Measurements from ENCODE around the gene ACTG1. TPM values are rescaled to one million over a fixed set of nuclear protein-coding genes. Genes with fewer than 3 reads are reported as not detected.

The ACTG1 gene
- total RNA-seq, 4 donors from 2014 or later, result 829 to 1,848 (median 1,550) TPM

DNA sequence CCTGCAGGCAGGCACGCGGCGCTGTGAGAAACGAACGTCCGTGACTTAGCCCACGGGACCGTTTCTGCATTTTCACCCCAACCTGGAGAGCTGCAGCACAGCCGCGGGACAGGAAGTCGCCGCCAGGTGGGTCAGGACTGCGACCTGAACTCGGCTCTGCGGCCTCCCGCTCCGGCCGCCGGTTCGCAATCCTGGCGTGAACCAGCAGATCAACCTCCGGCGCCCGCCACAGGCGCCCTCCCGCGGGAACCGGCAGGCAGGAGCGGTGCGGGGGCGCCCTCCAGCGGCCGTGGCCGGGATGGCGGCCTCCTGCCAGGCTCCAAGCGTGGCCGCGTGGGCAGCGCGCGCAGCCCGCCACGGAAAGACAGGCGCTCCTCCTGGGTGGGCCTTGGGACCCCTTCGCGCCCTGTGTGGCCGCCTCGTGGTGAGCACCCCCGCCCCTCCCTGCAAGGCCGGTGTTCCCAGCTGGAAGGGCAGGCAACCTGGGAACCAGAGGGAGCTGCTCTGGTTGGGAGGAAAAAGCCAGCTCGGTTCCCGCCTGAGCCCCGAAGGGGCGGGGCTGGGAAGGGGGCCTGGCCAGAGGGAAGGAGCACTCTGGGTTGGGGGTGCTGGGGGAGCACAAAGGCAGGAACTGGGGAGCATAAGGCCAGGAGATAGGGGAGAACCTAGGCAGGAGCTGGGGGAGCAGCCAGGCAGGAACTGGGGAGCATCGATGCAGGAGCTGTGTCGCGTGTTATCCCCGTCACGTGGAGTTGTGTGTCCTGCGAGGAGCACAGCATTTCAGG is 28.2 kb downstream of the ACTG1 start:
- Histone ChIP-seq H3K9me3 (no peaks in the 10 kb centered on the region), H3K4me1 (peaks cover 0 to 81% (median 42%) of the 10 kb centered on the region in 3 donors), H3K4me3 (peak overlapping the region; percentile 6 to 49), H3K27me3 (no peaks in the 10 kb centered on the region), H3K27ac (peak overlapping the region in 1 of 4 donors; percentile 40), H3K36me3 (no peaks in the 10 kb centered on the region)
- TF ChIP-seq EP300 (IDR thresholded peaks at IDR 0.05) (no peak), POLR2AphosphoS5 (IDR thresholded peaks at IDR 0.05) (peak; percentile 26)
- TF ChIP-seq, protein P1, sequence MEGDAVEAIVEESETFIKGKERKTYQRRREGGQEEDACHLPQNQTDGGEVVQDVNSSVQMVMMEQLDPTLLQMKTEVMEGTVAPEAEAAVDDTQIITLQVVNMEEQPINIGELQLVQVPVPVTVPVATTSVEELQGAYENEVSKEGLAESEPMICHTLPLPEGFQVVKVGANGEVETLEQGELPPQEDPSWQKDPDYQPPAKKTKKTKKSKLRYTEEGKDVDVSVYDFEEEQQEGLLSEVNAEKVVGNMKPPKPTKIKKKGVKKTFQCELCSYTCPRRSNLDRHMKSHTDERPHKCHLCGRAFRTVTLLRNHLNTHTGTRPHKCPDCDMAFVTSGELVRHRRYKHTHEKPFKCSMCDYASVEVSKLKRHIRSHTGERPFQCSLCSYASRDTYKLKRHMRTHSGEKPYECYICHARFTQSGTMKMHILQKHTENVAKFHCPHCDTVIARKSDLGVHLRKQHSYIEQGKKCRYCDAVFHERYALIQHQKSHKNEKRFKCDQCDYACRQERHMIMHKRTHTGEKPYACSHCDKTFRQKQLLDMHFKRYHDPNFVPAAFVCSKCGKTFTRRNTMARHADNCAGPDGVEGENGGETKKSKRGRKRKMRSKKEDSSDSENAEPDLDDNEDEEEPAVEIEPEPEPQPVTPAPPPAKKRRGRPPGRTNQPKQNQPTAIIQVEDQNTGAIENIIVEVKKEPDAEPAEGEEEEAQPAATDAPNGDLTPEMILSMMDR (IDR thresholded peaks at IDR 0.05), result peak in 3 of 4 experiments; percentile 100
- peak; percentile 67 for ATAC-seq
- WGBS, 2 donors (ENCODE audit: low coverage in 1 of 2), result 28% methylated on average over 8 of the region's 60 CpGs; no CpG with 5 or more reads in 1 of the 2 donors

DNA sequence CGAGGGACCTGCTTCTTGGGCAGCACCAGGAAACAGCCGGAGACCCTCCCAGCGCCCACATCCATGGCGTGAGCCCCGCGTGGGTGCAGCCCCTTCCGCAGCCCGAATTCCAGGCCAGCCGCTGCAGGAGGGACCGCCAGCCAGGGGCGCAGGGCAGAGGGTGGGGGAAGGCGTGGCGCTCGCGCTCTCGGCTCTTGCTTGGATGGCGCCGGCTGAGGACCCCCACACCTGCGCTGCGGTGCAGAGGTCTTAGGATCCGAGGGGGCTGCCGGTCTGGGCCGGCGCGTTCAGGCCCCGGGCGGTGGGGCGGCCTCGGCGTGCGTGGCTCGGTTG is 28.8 kb downstream of the ACTG1 start:
- TF ChIP-seq, protein P1 (IDR thresholded peaks at IDR 0.05), result no peak
- TF ChIP-seq POLR2AphosphoS5 (IDR thresholded peaks at IDR 0.05) (no peak), POLR2A (IDR thresholded peaks at IDR 0.05) (no peak), EP300 (IDR thresholded peaks at IDR 0.05) (no peak)
- peaks cover 0 to 75% (median 37%) of the 10 kb centered on the region in 3 donors for H3K4me1 ChIP-seq
- WGBS, 2 donors (ENCODE audit: low coverage in 1 of 2), result no CpG with 5 or more reads among the region's 32 CpGs

DNA sequence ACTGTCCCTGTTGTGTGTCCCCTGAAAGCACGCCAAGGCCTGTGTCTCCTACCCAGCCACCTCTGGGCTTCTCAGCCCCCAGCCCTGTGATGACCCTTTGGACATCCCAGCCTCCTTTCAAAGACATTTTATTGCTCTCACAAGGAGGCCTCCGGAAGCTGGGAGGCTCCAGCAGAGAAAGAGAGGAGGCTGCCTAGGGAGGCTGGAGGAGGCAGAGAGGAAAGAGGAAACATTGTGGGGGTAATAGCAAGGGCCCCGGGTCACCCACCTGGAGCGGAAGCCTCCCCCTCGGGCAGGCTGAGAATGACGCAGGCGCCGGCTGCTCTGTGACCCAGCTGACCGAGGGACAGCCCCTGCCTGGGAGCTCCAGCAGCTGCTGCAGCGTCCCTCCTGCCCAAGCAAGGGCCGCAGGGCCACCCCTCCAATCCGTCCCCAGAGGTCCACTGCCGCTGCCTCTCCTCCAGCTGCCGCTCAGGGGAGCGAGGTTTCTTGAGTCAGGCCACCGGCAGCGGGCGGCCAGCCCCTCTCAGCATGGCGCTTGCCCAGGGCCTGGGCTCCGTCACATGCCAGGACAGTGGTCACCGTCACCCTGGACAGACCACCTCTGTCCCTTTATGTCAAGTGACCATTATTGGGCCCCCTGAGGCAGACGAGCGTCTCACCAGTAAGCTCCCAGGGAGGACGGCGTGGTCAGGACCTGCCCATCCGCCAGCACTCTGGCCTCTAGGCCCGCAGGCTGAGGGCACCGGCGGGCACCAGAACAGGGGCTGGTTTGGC is 29.3 kb downstream of the ACTG1 start:
- peak overlapping the region in 2 of 4 donors; percentile 11 to 67 for H3K27ac ChIP-seq
- H3K4me3 ChIP-seq, result peak overlapping the region in 1 of 2 donors; percentile 49
- TF ChIP-seq EP300 (IDR thresholded peaks at IDR 0.05), result no peak
- TF ChIP-seq POLR2AphosphoS5 (IDR thresholded peaks at IDR 0.05), result no peak
- TF ChIP-seq, protein P1 (IDR thresholded peaks at IDR 0.05), result no peak
- TF ChIP-seq POLR2A (IDR thresholded peaks at IDR 0.05), result no peak

More for the DNA sequence above, 28.8 kb downstream of the ACTG1 start:
- Histone ChIP-seq H3K9me3 (no peaks in the 10 kb centered on the region), H3K4me3 (peak overlapping the region; percentile 6 to 49), H3K27ac (peak overlapping the region in 1 of 4 donors; percentile 40), H3K36me3 (no peaks in the 10 kb centered on the region), H3K27me3 (no peaks in the 10 kb centered on the region)
- no peak for ATAC-seq

DNA sequence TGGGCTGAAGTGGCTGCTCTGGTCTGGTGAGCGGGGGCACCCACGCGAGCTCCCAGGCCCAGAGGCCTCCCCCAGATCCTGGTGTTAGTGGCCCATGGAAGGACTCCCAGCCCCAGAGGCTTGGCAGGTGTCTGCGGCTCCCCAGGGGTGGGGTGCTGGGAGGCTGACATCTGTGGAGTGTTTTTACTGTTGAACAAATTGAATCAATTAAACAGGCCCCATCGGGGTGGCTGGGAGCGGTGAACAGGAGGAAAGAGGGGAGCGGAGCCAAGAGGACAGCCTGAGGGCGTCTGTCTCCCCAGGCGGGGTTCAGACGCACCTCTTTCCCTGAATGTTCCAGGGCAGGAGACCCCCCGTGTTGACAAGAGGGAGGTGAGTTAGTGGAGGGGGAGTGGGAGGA is 29.9 kb downstream of the ACTG1 start:
- WGBS, 2 donors (ENCODE audit: low coverage in 1 of 2), result 47 to 73% methylated on average over 3 to 6 of the region's 11 CpGs
- TF ChIP-seq EP300 (IDR thresholded peaks at IDR 0.05) (no peak), POLR2A (IDR thresholded peaks at IDR 0.05) (no peak)
- Histone ChIP-seq H3K4me1 (peaks cover 0 to 64% (median 32%) of the 10 kb centered on the region in 3 donors), H3K9me3 (no peaks in the 10 kb centered on the region), H3K27ac (peak overlapping the region in 2 of 4 donors; percentile 11 to 67), H3K36me3 (no peaks in the 10 kb centered on the region), H3K27me3 (no peaks in the 10 kb centered on the region), H3K4me3 (no peak overlapping the region)
- no peak for ATAC-seq

More for the DNA sequence above, 29.3 kb downstream of the ACTG1 start:
- no peak for ATAC-seq
- Histone ChIP-seq H3K36me3 (no peaks in the 10 kb centered on the region), H3K9me3 (no peaks in the 10 kb centered on the region), H3K4me1 (peaks cover 0 to 70% (median 33%) of the 10 kb centered on the region in 3 donors), H3K27me3 (no peaks in the 10 kb centered on the region)
- WGBS, 2 donors (ENCODE audit: low coverage in 1 of 2), result 89% methylated on average over 2 of the region's 29 CpGs; no CpG with 5 or more reads in 1 of the 2 donors

DNA sequence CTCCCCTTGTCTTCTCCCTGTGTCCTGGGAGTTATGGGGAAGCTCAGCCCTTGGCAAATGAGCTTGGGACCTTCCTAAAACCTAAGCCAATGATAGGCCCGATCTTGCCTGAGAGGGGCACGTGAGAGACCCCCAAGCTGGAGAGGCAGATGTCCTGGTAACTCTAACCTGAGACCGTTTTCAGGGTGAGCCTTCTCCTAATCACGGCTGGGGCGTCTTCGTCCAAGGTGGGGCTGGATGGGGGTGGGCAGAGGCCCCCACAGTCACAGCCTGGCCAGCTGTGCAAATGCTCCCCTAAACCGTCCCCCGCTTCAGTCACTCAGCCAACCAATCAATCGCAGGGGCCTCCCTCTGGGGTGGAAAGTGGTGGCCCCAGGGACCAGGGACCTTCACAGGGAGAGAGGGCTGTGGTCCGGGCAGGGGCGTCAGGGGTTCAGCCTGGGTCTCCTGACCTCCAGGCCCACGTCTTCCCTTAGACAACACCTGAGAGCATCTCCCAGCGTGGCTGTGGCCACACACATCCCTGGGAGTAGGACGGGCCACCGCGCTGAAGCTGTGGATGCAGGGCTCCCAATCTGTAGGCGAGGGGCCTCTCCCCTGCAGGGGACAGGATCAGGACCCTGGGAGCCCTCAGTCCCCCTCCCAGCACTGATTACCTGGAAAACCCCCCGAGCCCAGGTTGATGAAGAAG is 30.6 kb downstream of the ACTG1 start:
- no peaks in the 10 kb centered on the region for H3K9me3 ChIP-seq
- peak overlapping the region in 3 of 4 donors; percentile 11 to 67 (median 57) for H3K27ac ChIP-seq
- no peaks in the 10 kb centered on the region for H3K36me3 ChIP-seq
- no peak for TF ChIP-seq POLR2AphosphoS5 (IDR thresholded peaks at IDR 0.05)
- TF ChIP-seq, protein P1 (IDR thresholded peaks at IDR 0.05), result no peak
- no peak for TF ChIP-seq POLR2A (IDR thresholded peaks at IDR 0.05)
- TF ChIP-seq EP300 (IDR thresholded peaks at IDR 0.05), result no peak
- H3K4me3 ChIP-seq, result peak overlapping the region; percentile 40 to 60
- H3K4me1 ChIP-seq, result peaks cover 0 to 57% (median 29%) of the 10 kb centered on the region in 3 donors
- WGBS, 2 donors (ENCODE audit: low coverage in 1 of 2), result no CpG with 5 or more reads among the region's 18 CpGs
- no peak for ATAC-seq
- no peaks in the 10 kb centered on the region for H3K27me3 ChIP-seq
